Measurements from ENCODE around the gene PSMD2. TPM values are rescaled to one million over a fixed set of nuclear protein-coding genes. Genes with fewer than 3 reads are reported as not detected.
A peak's percentile ranks its signal among the peaks of the same experiment; 100 is the strongest.

The PSMD2 gene
- total RNA-seq, 4 donors from 2014 or later = 63.6 to 234 (median 195) TPM

DNA sequence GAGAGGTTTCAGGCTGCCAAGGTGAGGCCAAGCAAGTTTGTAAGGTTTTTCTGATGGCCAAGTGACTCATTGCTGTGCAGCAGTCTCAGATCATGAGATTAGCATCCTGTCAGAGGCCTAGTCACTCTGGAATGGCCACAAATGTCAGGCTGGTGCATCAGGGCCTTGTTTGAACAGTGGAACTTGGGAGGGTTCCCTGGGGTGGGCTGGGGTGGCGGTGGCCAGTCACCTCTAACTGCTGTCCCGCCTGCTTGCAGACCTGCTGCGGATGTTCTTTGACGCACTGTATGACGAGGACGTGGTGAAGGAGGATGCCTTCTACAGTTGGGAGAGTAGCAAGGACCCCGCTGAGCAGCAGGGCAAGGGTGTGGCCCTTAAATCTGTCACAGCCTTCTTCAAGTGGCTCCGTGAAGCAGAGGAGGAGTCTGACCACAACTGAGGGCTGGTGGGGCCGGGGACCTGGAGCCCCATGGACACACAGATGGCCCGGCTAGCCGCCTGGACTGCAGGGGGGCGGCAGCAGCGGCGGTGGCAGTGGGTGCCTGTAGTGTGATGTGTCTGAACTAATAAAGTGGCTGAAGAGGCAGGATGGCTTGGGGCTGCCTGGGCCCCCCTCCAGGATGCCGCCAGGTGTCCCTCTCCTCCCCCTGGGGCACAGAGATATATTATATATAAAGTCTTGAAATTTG is 35.6 kb downstream of the PSMD2 start:
- TF ChIP-seq, protein P1, sequence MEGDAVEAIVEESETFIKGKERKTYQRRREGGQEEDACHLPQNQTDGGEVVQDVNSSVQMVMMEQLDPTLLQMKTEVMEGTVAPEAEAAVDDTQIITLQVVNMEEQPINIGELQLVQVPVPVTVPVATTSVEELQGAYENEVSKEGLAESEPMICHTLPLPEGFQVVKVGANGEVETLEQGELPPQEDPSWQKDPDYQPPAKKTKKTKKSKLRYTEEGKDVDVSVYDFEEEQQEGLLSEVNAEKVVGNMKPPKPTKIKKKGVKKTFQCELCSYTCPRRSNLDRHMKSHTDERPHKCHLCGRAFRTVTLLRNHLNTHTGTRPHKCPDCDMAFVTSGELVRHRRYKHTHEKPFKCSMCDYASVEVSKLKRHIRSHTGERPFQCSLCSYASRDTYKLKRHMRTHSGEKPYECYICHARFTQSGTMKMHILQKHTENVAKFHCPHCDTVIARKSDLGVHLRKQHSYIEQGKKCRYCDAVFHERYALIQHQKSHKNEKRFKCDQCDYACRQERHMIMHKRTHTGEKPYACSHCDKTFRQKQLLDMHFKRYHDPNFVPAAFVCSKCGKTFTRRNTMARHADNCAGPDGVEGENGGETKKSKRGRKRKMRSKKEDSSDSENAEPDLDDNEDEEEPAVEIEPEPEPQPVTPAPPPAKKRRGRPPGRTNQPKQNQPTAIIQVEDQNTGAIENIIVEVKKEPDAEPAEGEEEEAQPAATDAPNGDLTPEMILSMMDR (IDR thresholded peaks at IDR 0.05) = no peak
- no peak for TF ChIP-seq POLR2AphosphoS5 (IDR thresholded peaks at IDR 0.05)
- TF ChIP-seq POLR2A (IDR thresholded peaks at IDR 0.05) = no peak
- TF ChIP-seq EP300 (IDR thresholded peaks at IDR 0.05; ENCODE audit: low read depth) = no peak
- H3K27me3 ChIP-seq = no peaks in the 10 kb centered on the region
- H3K27ac ChIP-seq = peak overlapping the region; percentile 94 to 99 (median 97)
- no peak overlapping the region for H3K4me3 ChIP-seq
- in situ Hi-C loops (cut with MboI; ENCODE audit: low pct_ligation_motif_present in 1 of 4, low pct_unique_long_range_greater_than_20kb in 1 of 4, low sequenced_read_pairs in 3 of 4) = no loop called here
- peaks cover 0 to 41% (median 16%) of the 10 kb centered on the region in 4 donors for H3K36me3 ChIP-seq
- WGBS, 2 donors (ENCODE audit: low coverage in 1 of 2) = 84% methylated on average over 15 of the region's 15 CpGs; no CpG with 5 or more reads in 1 of the 2 donors
- no peak for DNase-seq
- intact Hi-C loops (cut with DNase I; ENCODE audit: low total_unique reads) = no loop called here
- peaks cover 12 to 28% (median 24%) of the 10 kb centered on the region in 4 donors for H3K4me1 ChIP-seq
- H3K9me3 ChIP-seq = no peaks in the 10 kb centered on the region

DNA sequence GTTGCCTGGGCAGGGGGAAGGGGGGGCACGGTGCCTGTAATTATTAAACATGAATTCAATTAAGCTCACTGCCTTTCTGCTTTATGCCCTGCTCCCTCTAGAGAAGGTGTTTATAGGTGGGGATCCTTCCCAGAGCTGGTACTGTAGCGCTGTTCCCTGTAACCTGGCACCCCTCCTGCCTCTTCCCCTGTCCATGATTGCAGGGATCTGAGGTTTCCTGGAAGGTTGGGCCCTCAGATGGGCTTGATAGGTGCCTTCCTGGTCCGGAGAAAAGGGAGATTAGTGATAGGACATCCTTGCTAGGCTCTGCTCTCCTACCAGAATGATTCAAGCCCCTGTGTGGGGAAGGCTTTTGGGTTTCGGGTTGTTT is 36.2 kb downstream of the PSMD2 start:
- no peaks in the 10 kb centered on the region for H3K27me3 ChIP-seq
- 47 to 52% methylated on average over 2 to 4 of the region's 4 CpGs for WGBS, 2 donors (ENCODE audit: low coverage in 1 of 2)
- no peak for DNase-seq
- peak overlapping the region; percentile 94 to 99 (median 97) for H3K27ac ChIP-seq
- H3K36me3 ChIP-seq = peaks cover 0 to 36% (median 12%) of the 10 kb centered on the region in 4 donors
- intact Hi-C loops (cut with DNase I; ENCODE audit: low total_unique reads) (no loop called here), in situ Hi-C loops (cut with MboI; ENCODE audit: low pct_ligation_motif_present in 1 of 4, low pct_unique_long_range_greater_than_20kb in 1 of 4, low sequenced_read_pairs in 3 of 4) (no loop called here)
- peaks cover 12 to 28% (median 24%) of the 10 kb centered on the region in 4 donors for H3K4me1 ChIP-seq
- peak overlapping the region in 2 of 4 donors; percentile 75 to 88 for H3K4me3 ChIP-seq
- no peaks in the 10 kb centered on the region for H3K9me3 ChIP-seq
- TF ChIP-seq POLR2AphosphoS5 (IDR thresholded peaks at IDR 0.05) = no peak
- TF ChIP-seq EP300 (IDR thresholded peaks at IDR 0.05; ENCODE audit: low read depth) = no peak

DNA sequence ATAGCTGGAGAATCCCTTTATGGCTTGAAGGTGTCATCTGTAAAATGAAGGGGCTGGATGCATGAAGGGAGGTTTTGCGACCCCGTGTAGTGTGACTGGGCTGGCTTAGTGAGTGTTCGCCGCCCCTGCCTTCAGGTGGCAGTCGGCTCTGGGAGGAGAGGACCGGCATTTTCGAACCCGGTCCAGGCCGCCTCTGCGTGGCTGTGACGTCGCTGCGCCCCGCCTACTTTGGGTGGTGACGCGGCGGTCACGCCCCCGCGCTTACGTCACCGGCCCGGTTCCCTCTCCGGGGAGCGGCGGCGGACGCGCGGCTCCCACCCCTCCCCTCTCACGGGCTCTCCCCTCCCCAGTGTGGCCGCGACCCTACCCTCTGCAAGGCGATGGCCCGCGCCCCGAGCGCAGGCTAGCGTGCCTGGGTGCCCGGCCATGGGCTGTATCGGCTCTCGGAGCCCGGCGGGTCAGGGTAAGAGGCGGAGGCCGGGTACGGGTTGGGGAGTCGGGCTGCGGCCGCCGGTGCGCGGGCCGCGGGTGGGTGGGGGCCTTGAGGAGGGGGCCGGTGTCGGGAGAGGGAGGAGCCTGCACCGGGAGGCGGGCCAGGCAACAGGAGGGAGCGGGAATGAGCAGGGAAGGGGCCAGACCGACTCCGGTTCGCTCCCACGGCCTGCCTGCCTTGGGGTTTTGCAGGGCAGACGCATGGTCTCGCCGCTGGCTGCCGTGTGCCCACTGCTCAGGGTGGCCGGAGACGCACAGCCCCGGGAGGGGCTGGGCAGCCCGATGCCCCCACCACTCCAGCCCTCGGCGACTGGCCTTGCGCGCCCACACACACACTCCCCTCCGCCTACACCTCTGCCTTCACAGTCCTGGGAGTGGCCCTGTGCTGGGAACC is 36.9 kb downstream of the PSMD2 start:
- in situ Hi-C loops (cut with MboI; ENCODE audit: low pct_ligation_motif_present in 1 of 4, low pct_unique_long_range_greater_than_20kb in 1 of 4, low sequenced_read_pairs in 3 of 4) = no loop called here

DNA sequence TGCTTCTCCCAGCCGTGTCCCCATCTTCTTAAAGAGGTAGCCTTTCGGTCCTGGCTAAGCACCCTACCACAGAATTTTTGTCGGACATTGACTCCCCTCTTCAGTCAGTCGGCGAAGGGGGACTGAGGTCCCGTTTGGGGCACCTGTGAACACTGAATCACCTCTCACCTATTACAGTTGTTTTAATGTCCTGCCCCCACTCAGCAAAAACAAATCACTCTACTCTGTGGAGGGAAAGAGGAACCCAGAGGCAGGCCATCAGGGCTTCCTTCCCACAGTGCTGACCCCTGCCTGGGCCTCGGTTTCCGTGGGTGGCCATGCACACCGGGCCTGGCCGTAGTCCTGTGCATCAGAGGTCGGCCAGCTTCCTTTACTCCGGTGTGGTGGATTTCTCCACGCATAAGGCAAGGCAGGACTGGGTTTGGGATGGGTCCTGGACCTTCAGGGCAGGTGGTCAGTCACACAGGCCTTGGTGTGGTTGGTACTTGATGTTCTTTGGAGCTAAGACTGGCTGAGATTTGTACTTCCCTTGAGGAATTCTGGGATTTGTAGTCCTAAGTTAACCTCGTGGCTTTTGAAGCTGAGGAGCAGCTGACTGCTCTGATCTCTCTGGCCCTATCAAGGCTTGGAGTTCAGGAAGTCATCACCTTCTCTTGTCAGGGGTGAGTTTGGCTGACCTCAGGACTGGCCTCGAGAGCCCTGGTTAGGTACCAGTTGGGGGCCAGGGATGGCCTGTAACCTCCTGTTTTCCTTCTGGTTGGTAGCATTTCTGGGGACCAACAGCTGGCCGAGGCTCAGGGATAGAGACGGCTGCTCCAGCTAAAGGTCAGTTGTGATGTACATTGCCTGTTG is 37.7 kb downstream of the PSMD2 start:
- Histone ChIP-seq H3K4me1 (peaks cover 12 to 28% (median 24%) of the 10 kb centered on the region in 4 donors), H3K9me3 (no peaks in the 10 kb centered on the region), H3K27ac (peak overlapping the region; percentile 94 to 99 (median 97)), H3K4me3 (peak overlapping the region; percentile 70 to 95 (median 82)), H3K27me3 (no peaks in the 10 kb centered on the region), H3K36me3 (peaks cover 0 to 22% (median 5%) of the 10 kb centered on the region in 4 donors)
- TF ChIP-seq POLR2A (IDR thresholded peaks at IDR 0.05) = no peak
- TF ChIP-seq POLR2AphosphoS5 (IDR thresholded peaks at IDR 0.05) = peak; percentile 29 to 56 (median 48)
- TF ChIP-seq, protein P1 (IDR thresholded peaks at IDR 0.05) = no peak
- in situ Hi-C loops (cut with MboI; ENCODE audit: low pct_ligation_motif_present in 1 of 4, low pct_unique_long_range_greater_than_20kb in 1 of 4, low sequenced_read_pairs in 3 of 4) = no loop called here
- no peak for DNase-seq
- 0 to 17% methylated on average over 4 to 15 of the region's 17 CpGs for WGBS, 2 donors (ENCODE audit: low coverage in 1 of 2)
- intact Hi-C loops (cut with DNase I; ENCODE audit: low total_unique reads) = no loop called here

More for the DNA sequence above, 36.9 kb downstream of the PSMD2 start:
- intact Hi-C loops (cut with DNase I; ENCODE audit: low total_unique reads) = no loop called here
- DNase-seq = peak; percentile 92
- Histone ChIP-seq H3K9me3 (no peaks in the 10 kb centered on the region), H3K4me3 (peak overlapping the region; percentile 70 to 95 (median 82)), H3K36me3 (peaks cover 0 to 30% (median 9%) of the 10 kb centered on the region in 4 donors), H3K27me3 (no peaks in the 10 kb centered on the region), H3K4me1 (peaks cover 12 to 28% (median 24%) of the 10 kb centered on the region in 4 donors), H3K27ac (peak overlapping the region; percentile 94 to 99 (median 97))
- 0% methylated on average over 6 to 60 of the region's 77 CpGs for WGBS, 2 donors (ENCODE audit: low coverage in 1 of 2)
- TF ChIP-seq POLR2A (IDR thresholded peaks at IDR 0.05) = peak; percentile 81
- TF ChIP-seq EP300 (IDR thresholded peaks at IDR 0.05; ENCODE audit: low read depth) = peak; percentile 8
- TF ChIP-seq, protein P1 (IDR thresholded peaks at IDR 0.05) = no peak
- TF ChIP-seq POLR2AphosphoS5 (IDR thresholded peaks at IDR 0.05) = peak; percentile 96 to 98 (median 96)

All from transverse colon (tissue), 4 donors.